ENCODE measurements around the gene UGT1A4. TPM values are rescaled to one million over a fixed set of nuclear protein-coding genes. Genes with fewer than 3 reads are reported as not detected.

Gene UGT1A4
- total and polyA plus RNA-seq, 10 of the 15 experiments (the other 5 are each of a cell fraction or from before 2014, with no cell fraction given) = not detected

- in situ Hi-C loops (cut with MboI) = no loop called here
Observed at GRCh38 chr2:233796254-233796653, 77.7 kb downstream of the UGT1A4 start.

More at GRCh38 chr2:233796254-233796653, 77.7 kb downstream of the UGT1A4 start:
- no peaks in the 10 kb centered on the region for H3K4me1 ChIP-seq (ENCODE audit: control insufficient read depth, insufficient read depth, low read length)
- DNase-seq (ENCODE audit: low read depth, low spot score) = no peak
- intact Hi-C loops (cut with micrococcal nuclease; ENCODE audit: unreplicated experiment) = no loop called here
- RAD21 ChIA-PET (ENCODE audit: unreplicated experiment) = no interaction called here
- WGBS (ENCODE audit: insufficient coverage, insufficient replicate concordance, low lambda C conversion rate, missing lambda C conversion rate) = 38% methylated on average over 8 of the region's 9 CpGs
- no peak for FAIRE-seq
- no peaks in the 10 kb centered on the region for H3K79me2 ChIP-seq (ENCODE audit: control insufficient read depth, insufficient read depth, low read length)
- no peaks in the 10 kb centered on the region for H3K36me3 ChIP-seq (ENCODE audit: control insufficient read depth in 2 of 2, insufficient read depth in 2 of 2, low read length in 1 of 2)
- no peaks in the 10 kb centered on the region; a peak in 2 of 4 replicates for H3K27me3 ChIP-seq (replicated peaks in 1 of 2; ENCODE audit: control insufficient read depth in 2 of 2, insufficient read depth in 2 of 2, low read length in 1 of 2)
- CTCF ChIA-PET = interaction anchor here (0.7 kb wide), 1 partner anchor 16 kb away, joined by 3 read pairs; no protein-coding TSS in a partner anchor
- TF ChIP-seq SP1 (IDR thresholded peaks at IDR 0.05; ENCODE audit: low read depth, low read length) = no peak
- TF ChIP-seq MTA2 (IDR thresholded peaks at IDR 0.05; ENCODE audit: low read depth) = no peak
- TF ChIP-seq CHD2 (IDR thresholded peaks at IDR 0.05; ENCODE audit: borderline replicate concordance, low read depth, low read length) = no peak
- no peak for TF ChIP-seq ZBTB4 (CRISPR knock-in tag; IDR thresholded peaks at IDR 0.05)
- no peak overlapping the region for H3K4me2 ChIP-seq (ENCODE audit: control insufficient read depth, insufficient read depth)
- ATAC-seq = no peak
- H2AFZ ChIP-seq (ENCODE audit: control insufficient read depth, low read depth, low read length) = no peak overlapping the region
- H3K9me3 ChIP-seq (replicated peaks; ENCODE audit: control insufficient read depth, insufficient read depth, low read length) = no peaks in the 10 kb centered on the region
- no TSS peak for BruUV-seq (replicated peaks)
- no peaks in the 10 kb centered on the region for H4K20me1 ChIP-seq (ENCODE audit: control insufficient read depth, insufficient read depth)
- H3K4me3 ChIP-seq = no peak overlapping the region
- H3K27ac ChIP-seq (ENCODE audit: control insufficient read depth, insufficient read depth) = no peak overlapping the region
- SMC1A ChIA-PET (ENCODE audit: uncharacterized antibody, unreplicated experiment) = no interaction called here
- no peak overlapping the region for H3K9ac ChIP-seq (ENCODE audit: control insufficient read depth, insufficient read depth, low read length)
- POLR2A ChIA-PET = no interaction called here

Measured in GM12878 (cell line).